ENCODE data around the gene C1GALT1C1L.

C1GALT1C1L gene

GRCh38 chr2:43634604-43635306 lies 41.5 kb downstream of the C1GALT1C1L start:
- DNase-seq, result no peak
- ATAC-seq (replicated peaks), result no peak
- Mint-ChIP-seq H3K27me3 (peaks cover 60 to 67% of the 10 kb centered on the region in 2 donors), H3K27ac (no peak overlapping the region), H3K4me3 (no peak overlapping the region), H3K9me3 (peaks cover 0 to 6% of the 10 kb centered on the region in 2 donors), H3K36me3 (peaks cover 0 to 2% of the 10 kb centered on the region in 2 donors), H3K4me1 (peaks cover 7 to 15% of the 10 kb centered on the region in 2 donors)

DNA sequence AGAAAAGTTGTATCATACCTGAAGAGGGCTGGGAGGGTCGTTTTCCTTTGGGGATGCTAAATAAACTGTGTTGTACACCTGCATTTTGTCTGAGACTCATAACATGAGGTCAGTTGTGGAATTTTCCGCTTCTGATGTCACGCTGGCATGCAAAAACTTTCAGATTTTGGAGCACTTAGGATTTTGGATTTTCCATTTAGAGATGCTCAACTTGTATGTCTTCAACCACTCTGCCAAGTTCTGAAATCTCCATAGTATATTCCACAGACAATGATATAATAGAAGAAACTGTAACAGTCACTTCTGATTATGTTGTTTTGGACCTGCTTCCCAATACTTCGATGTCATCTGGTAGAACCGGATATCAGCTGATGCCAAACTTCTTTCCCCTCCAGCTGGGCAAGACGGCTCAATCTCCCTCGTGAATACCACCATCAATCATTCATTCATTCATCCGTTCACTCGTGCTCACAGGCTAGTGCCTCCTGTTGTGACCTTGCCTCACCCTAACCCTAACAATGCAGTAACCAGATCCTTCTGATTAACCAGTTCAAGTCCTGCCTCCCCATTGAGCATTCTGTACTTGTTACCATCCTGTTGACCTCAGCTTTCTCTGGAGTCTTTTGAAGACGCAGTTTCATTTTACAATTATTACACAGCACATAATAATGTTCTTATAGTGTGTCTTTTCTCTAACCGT lies 44.5 kb downstream of the C1GALT1C1L start:
- H3K27ac Mint-ChIP-seq, result no peak overlapping the region
- no peak overlapping the region for H3K4me3 Mint-ChIP-seq
- H3K36me3 Mint-ChIP-seq, result no peaks in the 10 kb centered on the region
- H3K9me3 Mint-ChIP-seq, result peaks cover 2 to 4% of the 10 kb centered on the region in 2 donors
- peaks cover 4 to 6% of the 10 kb centered on the region in 2 donors for H3K4me1 Mint-ChIP-seq
- DNase-seq (no peak), ATAC-seq (replicated peaks) (no peak)
- peaks cover 47 to 63% of the 10 kb centered on the region in 2 donors for H3K27me3 Mint-ChIP-seq

Data from stimulated activated naive B cell treated with anti-CD40 and anti-IgM and Interleukin-4, amounts not matched to agents 10 μg/mL and 1 μg/mL and 100 μg/mL, for 72 hours (primary cell).